Heart right ventricle (tissue), 16 donors: ENCODE data around the gene OR5B2. TPM values are rescaled to one million over a fixed set of nuclear protein-coding genes. Genes with fewer than 3 reads are reported as not detected.

ENCODE experiments used
- ATAC-seq, 8 donors: fragments of 200-7000 bp; cut with Tn5 transposase; one replicate each; pipeline ENCODE4 v1.9.1; 2020; ENCODE audit warnings: mild to moderate bottlenecking in 8 of 8, moderate library complexity in 8 of 8, moderate number of reproducible peaks in 1 of 8
- DNase-seq, 2 donors: peaks; one replicate each; pipeline ENCODE4 v3.0.0-alpha.2; 2020
- H3K27ac ChIP-seq, 10 donors: fragments of 200-600 bp; sonication (generic) in 2 of 10; one replicate each; pipeline versions ENCODE4 v1.5.0 to v1.8.0; 2020 to 2022; ENCODE audit warnings: mild to moderate bottlenecking in 3 of 10
- H3K27me3 ChIP-seq, 7 donors: fragments of 200-600 bp; one replicate each; pipeline ENCODE4 v1.8.0; 2021 to 2022; ENCODE audit warnings: mild to moderate bottlenecking in 2 of 7
- H3K36me3 ChIP-seq, 9 donors: fragments of 200-600 bp; sonication (generic) in 1 of 9; one replicate each; pipeline versions ENCODE4 v1.5.0 to v1.8.0; 2020 to 2022; ENCODE audit warnings: mild to moderate bottlenecking in 2 of 9
- H3K4me1 ChIP-seq, 9 donors: fragments of 200-600 bp; sonication (generic) in 1 of 9; one replicate each; pipeline versions ENCODE4 v1.5.0 to v1.8.0; 2020 to 2022; ENCODE audit warnings: mild to moderate bottlenecking in 4 of 9
- H3K4me3 ChIP-seq, 10 donors: fragments of 200-600 bp; sonication (generic) in 2 of 10; one replicate each; pipeline versions ENCODE4 v1.5.0 to v1.8.0; 2020 to 2022; ENCODE audit warnings: mild to moderate bottlenecking in 7 of 10, moderate library complexity in 2 of 10
- H3K9me3 ChIP-seq, 11 donors: fragments of 200-600 bp in 10 of 11; sonication (generic) in 2 of 11; one replicate each; pipeline versions ENCODE4 v1.5.0 to v1.8.0; 2013 to 2022; ENCODE audit warnings: mild to moderate bottlenecking in 2 of 11, control low read depth in 1 of 11, moderate library complexity in 1 of 11
- whole genome bisulfite sequencing, 2 donors: extraction: QIAGEN DNeasy Blood & Tissue Kit; methylation state at CpG; one replicate each; pipeline ENCODE4 v1.1.7; 2013; ENCODE audit warnings: inconsistent platforms in 1 of 2; 5-methylcytosine and 5-hydroxymethylcytosine counted together
- intact Hi-C, 10 donors: fragments of 100-400 bp; cut with DNase I; formaldehyde crosslinking; loops; one replicate each; pipeline versions ENCODE4 v1.11.1 to v1.14.2; 2022
- long read RNA-seq, 3 donors: library from polyadenylated mRNA; unstranded; transcript quantifications; one replicate each; pipeline ENCODE4 v2.0.0, GENCODE V29; 2020 to 2021
- polyA plus RNA-seq, 2 donors: library from polyadenylated mRNA; stranded (reverse); fragments of 200-250 nt; gene quantifications; one replicate each; pipeline ENCODE4 v1.2.3, GENCODE V29; 2013
- total RNA-seq, 10 donors: library from RNA; stranded (reverse); fragmentation: NEBNext Ultra II Directional in 3 of 10; extraction: Animal tissue kit (Norgen Biotek cat#: 25700) in 3 of 10; gene quantifications; one replicate each; pipeline versions ENCODE4 v1.2.1 to v1.2.4, GENCODE V29; 2021 to 2023
- TF ChIP-seq, protein P1 (sequence below), 9 donors: fragments of 200-600 bp; sonication (generic) in 2 of 9; IDR thresholded peaks; one replicate each; pipeline versions ENCODE4 v1.5.0 to v1.8.0; 2021 to 2022; ENCODE audit warnings: antibody characterized with exemption in 9 of 9, mild to moderate bottlenecking in 5 of 9, moderate library complexity in 1 of 9
- donor health status: Arrhythmogenic right ventricular cardiomyopathy.
- donor health status: ischemic (EF 13 %, LVEDD 7.1; RV severe dilation, severe dysfunction).
- donor health status: healthy with polysubstance abuse.
- donor health status: DM: no; HTN: yes; CAD: no.
- donor health status: DM: no; HTN: no; CAD: no.
- donor health status: ischemic (EF 25% LVEDD 6.9; RV normal size, moderate dysfunction).
- donor health status: ischemic (EF 25% LVEDD 5.7; RV mildly dilated, moderate dysfunction).
- donor health status: healthy.
- donor health status: DM: yes; HTN: yes; CAD: no.
- donor health status: Ischemic cardiomyopathy.
- donor health status: ischemic (EF 35%, LVEDD 5.7; RV mildly dilated, moderate dysfunction).
- donor health status: nonischemic (EF 11% LVEDD 7.7; RV severe dilation, severe dysfunction).
- donor health status: DM: yes; HTN: yes; CAD: no.
- donor health status: PGD.
- donor health status: ischemic (EF 29% LVEDD 5.4; RV normal size, mild dysfunction).
- donor health status: nonischemic (EF 23%, LVEDD 6.1; RV moderate dilation, normal function).

The OR5B2 gene
- not detected for total RNA-seq
- not detected for polyA plus RNA-seq
- long read RNA-seq, donor 1, result 0 reads
- long read RNA-seq, donor 2, result 0 reads
- long read RNA-seq, donor 3, result 0 reads

DNA sequence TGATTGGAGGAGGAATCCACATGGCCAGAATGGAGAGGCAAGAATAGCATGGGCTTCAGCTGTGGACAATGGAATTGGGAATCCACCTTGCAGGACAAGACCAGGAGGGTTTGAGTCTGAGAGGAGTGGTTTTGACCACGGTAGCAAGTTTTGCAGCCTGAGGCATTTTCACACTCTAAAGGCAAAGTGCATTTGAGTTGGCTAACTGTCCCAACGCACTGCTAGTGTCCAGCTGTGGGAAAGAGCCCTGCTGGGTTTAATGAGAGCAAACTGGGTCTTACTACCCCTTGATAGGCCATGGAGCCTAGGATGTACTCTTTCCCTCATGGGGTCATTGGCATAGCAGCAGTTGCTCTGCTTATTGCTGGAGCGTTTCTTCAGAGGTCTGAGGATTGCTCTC, at the start of gene OR5B2:
TSS of gene OR5B2 (minus strand) at position 101 of the 400 bp plus-strand sequence. CDS start 4,860 bp downstream, outside the sequence.
- ATAC-seq (no peak), DNase-seq (no peak)
- WGBS, 2 donors, result 64 to 69% methylated on average over 3 of the region's 3 CpGs
- Histone ChIP-seq H3K4me1 (no peaks in the 10 kb centered on the region), H3K27ac (no peak within 1 kb of the TSS), H3K9me3 (peaks cover 0 to 16% (median 0%) of the 10 kb centered on the region in 11 donors), H3K36me3 (no peaks in the 10 kb centered on the region), H3K27me3 (peaks cover 0 to 3% (median 0%) of the 10 kb centered on the region in 7 donors), H3K4me3 (no peak within 1 kb of the TSS)
- TF ChIP-seq, protein P1, sequence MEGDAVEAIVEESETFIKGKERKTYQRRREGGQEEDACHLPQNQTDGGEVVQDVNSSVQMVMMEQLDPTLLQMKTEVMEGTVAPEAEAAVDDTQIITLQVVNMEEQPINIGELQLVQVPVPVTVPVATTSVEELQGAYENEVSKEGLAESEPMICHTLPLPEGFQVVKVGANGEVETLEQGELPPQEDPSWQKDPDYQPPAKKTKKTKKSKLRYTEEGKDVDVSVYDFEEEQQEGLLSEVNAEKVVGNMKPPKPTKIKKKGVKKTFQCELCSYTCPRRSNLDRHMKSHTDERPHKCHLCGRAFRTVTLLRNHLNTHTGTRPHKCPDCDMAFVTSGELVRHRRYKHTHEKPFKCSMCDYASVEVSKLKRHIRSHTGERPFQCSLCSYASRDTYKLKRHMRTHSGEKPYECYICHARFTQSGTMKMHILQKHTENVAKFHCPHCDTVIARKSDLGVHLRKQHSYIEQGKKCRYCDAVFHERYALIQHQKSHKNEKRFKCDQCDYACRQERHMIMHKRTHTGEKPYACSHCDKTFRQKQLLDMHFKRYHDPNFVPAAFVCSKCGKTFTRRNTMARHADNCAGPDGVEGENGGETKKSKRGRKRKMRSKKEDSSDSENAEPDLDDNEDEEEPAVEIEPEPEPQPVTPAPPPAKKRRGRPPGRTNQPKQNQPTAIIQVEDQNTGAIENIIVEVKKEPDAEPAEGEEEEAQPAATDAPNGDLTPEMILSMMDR (IDR thresholded peaks at IDR 0.05), result no peak
- intact Hi-C loops, result no loop called here

DNA sequence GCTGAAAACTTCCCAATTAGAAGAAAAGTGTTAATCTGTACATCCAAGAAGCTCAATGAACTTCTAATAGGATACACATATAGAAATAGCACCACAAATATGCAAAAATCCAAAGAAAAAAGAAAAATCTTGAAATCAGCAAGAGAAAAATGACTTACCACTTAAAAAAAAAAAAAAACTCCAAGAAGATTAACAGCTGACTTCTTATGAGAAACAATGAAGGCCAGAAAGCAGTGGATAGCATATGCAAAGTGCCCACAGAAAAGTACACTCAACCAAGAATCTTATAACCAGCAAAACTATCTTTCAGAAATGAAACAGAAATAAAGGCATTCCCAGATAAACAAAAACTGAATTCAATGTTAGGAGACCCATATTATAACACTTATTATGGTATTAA, 44.0 kb upstream of the OR5B2 start:
- no peaks in the 10 kb centered on the region for H3K4me1 ChIP-seq
- intact Hi-C loops, result no loop called here
- no peak overlapping the region for H3K27ac ChIP-seq
- H3K9me3 ChIP-seq, result peaks cover 0 to 39% (median 22%) of the 10 kb centered on the region in 11 donors
- DNase-seq (no peak), ATAC-seq (no peak)
- no peaks in the 10 kb centered on the region for H3K27me3 ChIP-seq
- H3K4me3 ChIP-seq, result no peak overlapping the region
- TF ChIP-seq, protein P1 (IDR thresholded peaks at IDR 0.05), result no peak
- no peaks in the 10 kb centered on the region for H3K36me3 ChIP-seq

DNA sequence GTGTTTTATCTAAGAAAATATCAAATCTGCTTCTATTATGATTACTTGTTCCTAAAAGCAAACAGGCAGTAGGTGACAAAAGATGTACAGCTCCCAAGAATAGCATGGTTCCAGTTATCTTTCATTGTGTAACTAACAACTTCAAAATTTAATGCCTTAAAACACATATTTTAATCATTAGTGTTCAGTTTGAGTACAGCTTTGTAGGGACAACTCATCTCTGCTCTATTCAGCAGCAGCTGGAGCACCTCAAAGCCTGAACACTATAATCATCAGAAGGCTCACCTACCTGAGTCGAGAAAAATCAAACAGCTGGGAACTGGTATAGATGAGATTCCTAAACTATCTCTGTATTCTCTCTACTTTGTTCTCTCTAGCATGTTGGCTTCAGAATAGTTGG, 38.4 kb upstream of the OR5B2 start:
- intact Hi-C loops, result no loop called here
- ATAC-seq, result no peak

DNA sequence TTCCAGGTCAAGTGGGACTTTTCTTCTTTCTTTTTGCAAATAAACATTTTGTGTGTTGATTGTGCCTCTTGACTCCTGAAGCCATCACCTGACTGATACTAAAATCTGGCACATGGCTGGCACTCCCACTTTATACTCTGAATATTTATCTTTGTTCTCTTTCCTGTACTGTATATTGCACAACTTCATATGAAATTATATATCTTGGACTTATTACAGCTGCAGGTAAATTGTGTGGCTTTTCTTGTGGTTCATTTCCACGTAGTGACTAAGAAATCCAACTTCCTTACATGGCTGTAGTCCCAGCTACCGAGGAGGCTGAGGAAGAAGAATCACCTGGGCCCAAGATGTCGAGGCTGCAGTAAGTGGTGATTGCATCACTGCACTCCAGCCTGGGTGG, 37.8 kb upstream of the OR5B2 start:
- WGBS, 2 donors, result 51 to 58% methylated on average over 3 of the region's 3 CpGs
- ATAC-seq (no peak), DNase-seq (no peak)
- Histone ChIP-seq H3K4me3 (no peak overlapping the region), H3K4me1 (no peaks in the 10 kb centered on the region), H3K27ac (no peak overlapping the region), H3K9me3 (peaks cover 0 to 25% (median 12%) of the 10 kb centered on the region in 11 donors), H3K36me3 (no peaks in the 10 kb centered on the region), H3K27me3 (peaks cover 0 to 6% (median 0%) of the 10 kb centered on the region in 7 donors)
- TF ChIP-seq, protein P1 (IDR thresholded peaks at IDR 0.05), result no peak
- intact Hi-C loops, result no loop called here

More for the DNA sequence above, 38.4 kb upstream of the OR5B2 start:
- DNase-seq, result no peak
- Histone ChIP-seq H3K36me3 (no peaks in the 10 kb centered on the region), H3K4me1 (no peaks in the 10 kb centered on the region), H3K9me3 (peaks cover 0 to 25% (median 11%) of the 10 kb centered on the region in 11 donors), H3K27me3 (peaks cover 0 to 6% (median 0%) of the 10 kb centered on the region in 7 donors), H3K27ac (no peak overlapping the region), H3K4me3 (no peak overlapping the region)
- 73 to 79% methylated on average over 1 of the region's 1 CpG for WGBS, 2 donors
- TF ChIP-seq, protein P1 (IDR thresholded peaks at IDR 0.05), result no peak
